Neutrophil (primary cell): ENCODE measurements around the gene VRK1.
"Not testable (repeated sequence)": the region's sequence is repeated elsewhere in the genome, so short reads cannot be mapped to it uniquely, and the experiment has no call there.

Experiments
- H3K27ac ChIP-seq: fragments of 200-600 bp; sonication (generic); 2 replicates; pipeline ENCODE4 v1.5.1; 2016; ENCODE audit warnings: mild to moderate bottlenecking, moderate library complexity
- H3K27me3 ChIP-seq: fragments of 200-600 bp; sonication (generic); 2 replicates; pipeline ENCODE4 v1.6.0; 2016; ENCODE audit warnings: mild to moderate bottlenecking
- H3K36me3 ChIP-seq: fragments of 200-600 bp; sonication (generic); 2 replicates; pipeline ENCODE4 v1.5.1; 2017
- H3K4me1 ChIP-seq, 2 experiments: fragments of 200-600 bp in 1 of 2; sonication (generic) in 1 of 2; 1 replicate in 1 of 2; 2 replicates in 1 of 2; pipeline versions ENCODE4 v1.5.1 to v1.6.1; 2013 to 2016; ENCODE audit warnings: low read depth in 1 of 2, low read length in 1 of 2, mild to moderate bottlenecking in 1 of 2, moderate library complexity in 1 of 2; ENCODE audit not compliant: control insufficient read depth in 1 of 2, insufficient read depth in 1 of 2
- H3K4me3 ChIP-seq, 2 experiments: fragments of 200-600 bp in 1 of 2; sonication (generic) in 1 of 2; 1 replicate in 1 of 2; 2 replicates in 1 of 2; pipeline ENCODE4 v1.5.1; 2013 to 2016; ENCODE audit warnings: low read depth in 1 of 2, low read length in 1 of 2, mild to moderate bottlenecking in 1 of 2, moderate library complexity in 1 of 2
- H3K9me3 ChIP-seq: fragments of 200-600 bp; sonication (generic); 2 replicates; pipeline ENCODE4 v1.5.1; 2016
- CTCF ChIP-seq: fragments of 200-600 bp; sonication (generic); IDR thresholded peaks from 2 replicates; pipeline ENCODE4 v1.5.1; 2016; ENCODE audit warnings: antibody characterized with exemption

VRK1 gene

DNA sequence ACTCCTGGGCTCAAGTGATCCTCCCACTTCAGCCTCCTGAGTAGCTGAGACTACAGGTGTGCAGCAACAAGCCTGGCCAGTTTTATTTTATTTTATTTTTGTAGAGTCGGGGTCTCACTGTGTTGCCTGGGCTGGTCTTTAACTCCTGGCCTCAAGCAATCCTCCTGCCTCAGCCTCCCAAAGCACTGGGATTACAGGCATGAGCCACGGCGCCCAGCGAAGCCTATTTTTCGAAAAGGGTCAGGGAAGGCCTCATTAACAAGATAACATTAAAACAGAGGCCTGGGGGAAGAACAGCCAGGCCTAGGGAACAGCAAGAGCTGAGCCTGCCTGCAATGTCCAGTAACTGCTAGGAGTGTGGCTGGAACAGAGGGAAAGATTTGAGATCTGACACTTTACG is 36.1 kb upstream of the VRK1 start:
- Histone ChIP-seq H3K36me3 (no peaks in the 10 kb centered on the region), H3K4me3 (no peak overlapping the region), H3K4me1 (peaks cover 0 to 8% of the 10 kb centered on the region in 2 experiments), H3K27ac (no peak overlapping the region), H3K27me3 (peaks cover 40% of the 10 kb centered on the region), H3K9me3 (no peaks in the 10 kb centered on the region)
- no peak for TF ChIP-seq CTCF

DNA sequence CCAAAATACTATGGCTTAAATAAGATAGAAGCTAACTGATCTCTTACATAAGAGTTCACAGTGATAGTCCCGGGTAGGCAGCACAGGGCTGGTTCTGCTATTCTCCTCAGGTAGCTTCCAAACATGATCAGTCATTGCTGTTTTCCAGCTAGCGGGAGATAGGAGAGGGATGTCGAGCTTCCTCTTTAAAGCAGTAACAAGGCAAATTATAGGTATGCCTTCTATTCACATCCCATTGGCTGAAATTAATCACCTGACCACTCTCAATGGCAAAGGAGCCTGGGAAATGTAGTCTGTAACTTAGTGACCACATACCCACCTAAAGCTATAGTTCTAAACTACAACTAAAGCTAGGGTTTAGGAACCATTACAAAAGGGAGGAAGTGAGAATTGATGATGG is 34.5 kb upstream of the VRK1 start:
- Histone ChIP-seq H3K4me3 (no peak overlapping the region), H3K27ac (no peak overlapping the region)

GRCh38 chr14:96764012-96764411 is 33.2 kb upstream of the VRK1 start:
- Histone ChIP-seq H3K27ac (no peak overlapping the region), H3K4me3 (no peak overlapping the region), H3K4me1 (peaks cover 0 to 4% of the 10 kb centered on the region in 2 experiments), H3K9me3 (no peaks in the 10 kb centered on the region), H3K27me3 (peaks cover 24% of the 10 kb centered on the region), H3K36me3 (no peaks in the 10 kb centered on the region)
- no peak for TF ChIP-seq CTCF

More for the DNA sequence above, 34.5 kb upstream of the VRK1 start:
- H3K27me3 ChIP-seq = peaks cover 36% of the 10 kb centered on the region
- H3K36me3 ChIP-seq = no peaks in the 10 kb centered on the region
- peaks cover 0 to 4% of the 10 kb centered on the region in 2 experiments for H3K4me1 ChIP-seq
- TF ChIP-seq CTCF = no peak
- H3K9me3 ChIP-seq = no peaks in the 10 kb centered on the region

DNA sequence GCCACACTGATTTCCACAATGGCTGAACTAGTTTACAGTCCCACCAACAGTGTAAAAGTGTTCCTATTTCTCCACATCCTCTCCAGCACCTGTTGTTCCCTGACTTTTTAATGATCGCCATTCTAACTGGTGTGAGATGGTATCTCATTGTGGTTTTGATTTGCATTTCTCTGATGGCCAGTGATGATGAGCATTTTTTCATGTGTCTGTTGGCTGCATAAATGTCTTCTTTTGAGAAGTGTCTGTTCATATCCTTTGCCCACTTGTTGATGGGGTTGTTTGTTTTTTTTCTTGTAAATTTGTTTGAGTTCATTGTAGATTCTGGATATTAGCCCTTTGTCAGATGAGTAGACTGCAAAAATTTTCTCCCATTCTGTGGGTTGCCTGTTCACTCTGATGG is 32.0 kb upstream of the VRK1 start:
- H3K27me3 ChIP-seq = peaks cover 18% of the 10 kb centered on the region
- H3K4me3 ChIP-seq, H3K4me1 ChIP-seq, H3K27ac ChIP-seq, H3K36me3 ChIP-seq, H3K9me3 ChIP-seq: not testable (repeated sequence)

GRCh38 chr14:96772929-96773328 is 24.3 kb upstream of the VRK1 start:
- peaks cover 13% of the 10 kb centered on the region for H3K27me3 ChIP-seq
- no peaks in the 10 kb centered on the region for H3K9me3 ChIP-seq
- no peak for TF ChIP-seq CTCF
- no peaks in the 10 kb centered on the region for H3K4me1 ChIP-seq
- no peaks in the 10 kb centered on the region for H3K36me3 ChIP-seq
- no peak overlapping the region for H3K27ac ChIP-seq
- H3K4me3 ChIP-seq = no peak overlapping the region

- H3K9me3 ChIP-seq = no peaks in the 10 kb centered on the region
- no peaks in the 10 kb centered on the region for H3K27me3 ChIP-seq
- no peak overlapping the region for H3K27ac ChIP-seq
- peaks cover 0 to 4% of the 10 kb centered on the region in 2 experiments for H3K4me1 ChIP-seq
- TF ChIP-seq CTCF = no peak
- no peak overlapping the region for H3K4me3 ChIP-seq
- no peaks in the 10 kb centered on the region for H3K36me3 ChIP-seq
Observed at GRCh38 chr14:96776791-96777190, 20.4 kb upstream of the VRK1 start.
